H1 (cell line): Measurements from ENCODE around the gene P3H2. TPM values are rescaled to one million over a fixed set of nuclear protein-coding genes. Genes with fewer than 3 reads are reported as not detected.
A peak's percentile ranks its signal among the peaks of the same experiment; 100 is the strongest.

Experiments used
- CTCF ChIA-PET: fragments of 300-600 bp; sonication (Branson Sonifier 250); formaldehyde crosslinking; loops from one replicate; lab custom pipeline; 2021; ENCODE audit not compliant: partially characterized antibody; lab: Charles Lee
- POLR2A ChIA-PET: fragments of 300-600 bp; sonication (Branson Sonifier 250); formaldehyde crosslinking; loops from one replicate; lab custom pipeline; 2021; ENCODE audit warnings: inconsistent platforms; ENCODE audit not compliant: partially characterized antibody; lab: Charles Lee
- DNase-seq, 2 experiments: peaks; one replicate each; pipeline versions ENCODE4 v3.0.0 to v3.0.0-alpha.2; 2010 to 2022; ENCODE audit warnings: low spot score in 2 of 2, low read depth in 1 of 2, mixed read lengths in 1 of 2
- FAIRE-seq: peaks from 2 replicates; lab custom pipeline; 2011; peaks lifted over from hg19 to GRCh38; lab: Jason Lieb, UNC
- H2AFZ ChIP-seq: 2 replicates; pipeline ENCODE4 v1.8.1; 2012; ENCODE audit warnings: low read length, inconsistent platforms
- H2AK5ac ChIP-seq: 2 replicates; pipeline ENCODE4 v1.6.1; 2013; ENCODE audit warnings: low read depth, low read length
- H2BK120ac ChIP-seq: replicated peaks from 2 replicates; pipeline ENCODE3; 2013; ENCODE audit warnings: low read depth, low read length, inconsistent platforms
- H2BK12ac ChIP-seq: 2 replicates; pipeline ENCODE4 v1.6.1; 2013; ENCODE audit warnings: low read depth, low read length
- H2BK15ac ChIP-seq: 2 replicates; pipeline ENCODE4 v1.6.1; 2013; ENCODE audit warnings: low read length
- H2BK20ac ChIP-seq: 2 replicates; pipeline ENCODE4 v1.6.1; 2013; ENCODE audit warnings: low read length
- H2BK5ac ChIP-seq: 2 replicates; pipeline ENCODE4 v1.6.1; 2013; ENCODE audit warnings: low read depth, low read length
- H3K14ac ChIP-seq: 2 replicates; pipeline ENCODE4 v1.6.1; 2013; ENCODE audit warnings: inconsistent platforms; ENCODE audit not compliant: insufficient read length
- H3K18ac ChIP-seq: 2 replicates; pipeline ENCODE4 v1.6.1; 2013; ENCODE audit warnings: low read length; ENCODE audit errors: extremely low read depth
- H3K23ac ChIP-seq: 2 replicates; pipeline ENCODE4 v1.6.1; 2013; ENCODE audit warnings: inconsistent platforms; ENCODE audit not compliant: insufficient read length
- H3K23me2 ChIP-seq: 2 replicates; pipeline ENCODE4 v1.6.1; 2013; ENCODE audit warnings: low read depth, low read length
- H3K27ac ChIP-seq: 2 replicates; pipeline ENCODE4 v1.6.1; 2011; ENCODE audit warnings: low read depth, low read length, inconsistent platforms
- H3K27me3 ChIP-seq, 4 experiments: replicated peaks in 1 of 4; 1 replicate in 1 of 4; 2 replicates in 3 of 4; pipeline versions ENCODE4 v1.6.1 to v1.8.1; 2011 to 2013; ENCODE audit warnings: low read length in 3 of 4, mild to moderate bottlenecking in 3 of 4, inconsistent platforms in 2 of 4, mixed read lengths in 2 of 4, moderate library complexity in 1 of 4; ENCODE audit not compliant: control insufficient read depth in 3 of 4, insufficient read depth in 3 of 4; ENCODE audit errors: extremely low read depth in 1 of 4
- H3K36me3 ChIP-seq, 4 experiments: 2 replicates each; pipeline versions ENCODE4 v1.6.1 to v1.8.1; 2011 to 2013; ENCODE audit warnings: mild to moderate bottlenecking in 4 of 4, low read length in 3 of 4, moderate library complexity in 2 of 4, control low read depth in 1 of 4, inconsistent platforms in 1 of 4; ENCODE audit not compliant: insufficient read depth in 4 of 4, control insufficient read depth in 2 of 4
- H3K4ac ChIP-seq: replicated peaks from 2 replicates; pipeline ENCODE3; 2013; ENCODE audit warnings: low read length, low read depth, mixed read lengths, inconsistent platforms; ENCODE audit not compliant: insufficient read length
- H3K4me1 ChIP-seq, 4 experiments: replicated peaks in 1 of 4; 1 replicate in 1 of 4; 2 replicates in 3 of 4; pipeline versions ENCODE4 v1.6.1 to v1.8.1; 2011 to 2013; ENCODE audit warnings: low read length in 3 of 4, inconsistent platforms in 2 of 4, mixed read lengths in 1 of 4; ENCODE audit not compliant: insufficient read depth in 4 of 4, control insufficient read depth in 3 of 4
- H3K4me2 ChIP-seq, 2 experiments: 2 replicates each; pipeline versions ENCODE4 v1.6.1 to v1.8.1; 2011 to 2013; ENCODE audit warnings: low read depth in 2 of 2, low read length in 2 of 2, control low read depth in 1 of 2, inconsistent platforms in 1 of 2, mild to moderate bottlenecking in 1 of 2; ENCODE audit not compliant: insufficient read depth in 1 of 2
- H3K4me3 ChIP-seq, 4 experiments: fragments of 200-600, 300-600 bp in 1 of 4; sonication (generic), shearing (Covaris generic), sonication (Bioruptor Twin) in 1 of 4; 2 replicates each; pipeline versions ENCODE4 v1.5.1 to v1.8.1; 2011 to 2016; ENCODE audit warnings: low read length in 4 of 4, low read depth in 3 of 4, control low read depth in 2 of 4, inconsistent platforms in 2 of 4, mild to moderate bottlenecking in 2 of 4, mixed read lengths in 1 of 4, moderate library complexity in 1 of 4; ENCODE audit not compliant: insufficient read depth in 2 of 4; ENCODE audit errors: extremely low read depth in 1 of 4
- H3K56ac ChIP-seq: replicated peaks from 2 replicates; pipeline ENCODE3; 2013; ENCODE audit warnings: low read depth, mild to moderate bottlenecking, mixed read lengths, low read length, inconsistent platforms; ENCODE audit not compliant: insufficient read length
- H3K79me1 ChIP-seq: 2 replicates; pipeline ENCODE4 v1.6.1; 2013; ENCODE audit warnings: low read depth, low read length, control low read depth
- H3K79me2 ChIP-seq, 2 experiments: 2 replicates each; pipeline versions ENCODE4 v1.6.1 to v1.8.1; 2012 to 2013; ENCODE audit warnings: low read length in 2 of 2, mild to moderate bottlenecking in 2 of 2, inconsistent platforms in 1 of 2; ENCODE audit not compliant: insufficient read depth in 2 of 2, control insufficient read depth in 1 of 2
- H3K9ac ChIP-seq, 4 experiments: replicated peaks in 1 of 4; 1 replicate in 1 of 4; 2 replicates in 3 of 4; pipeline versions ENCODE4 v1.6.1 to v1.8.1; 2011 to 2013; ENCODE audit warnings: low read depth in 3 of 4, low read length in 3 of 4, control low read depth in 2 of 4, mild to moderate bottlenecking in 2 of 4, moderate library complexity in 2 of 4, inconsistent platforms in 1 of 4; ENCODE audit errors: extremely low read depth in 1 of 4
- H3K9me3 ChIP-seq, 2 experiments: 2 replicates each; pipeline versions ENCODE4 v1.6.1 to v1.8.1; 2012 to 2013; ENCODE audit warnings: mild to moderate bottlenecking in 2 of 2, moderate library complexity in 2 of 2, control low read depth in 1 of 2, inconsistent platforms in 1 of 2, low read depth in 1 of 2, low read length in 1 of 2, mixed read lengths in 1 of 2; ENCODE audit not compliant: insufficient read depth in 2 of 2
- H4K20me1 ChIP-seq, 2 experiments: replicated peaks in 1 of 2; 2 replicates each; pipeline versions ENCODE3 to v1.8.1; 2011 to 2013; ENCODE audit warnings: inconsistent platforms in 2 of 2, low read length in 2 of 2, mild to moderate bottlenecking in 1 of 2; ENCODE audit not compliant: insufficient read depth in 2 of 2, control insufficient read depth in 1 of 2
- H4K5ac ChIP-seq: 2 replicates; pipeline ENCODE4 v1.6.1; 2013; ENCODE audit warnings: low read length, low read depth, mixed read lengths, inconsistent platforms; ENCODE audit not compliant: insufficient read length
- H4K8ac ChIP-seq: 2 replicates; pipeline ENCODE4 v1.8.0; 2013; ENCODE audit warnings: mild to moderate bottlenecking, moderate library complexity, low read length, inconsistent platforms; ENCODE audit not compliant: insufficient read depth; ENCODE audit errors: extremely low read depth
- H4K91ac ChIP-seq: replicated peaks from 2 replicates; pipeline ENCODE3; 2013; ENCODE audit warnings: low read length, mixed read lengths, inconsistent platforms; ENCODE audit not compliant: insufficient read length
- CBX8 ChIP-seq: fragments of 300-800, 300-1000 bp; sonication (generic); IDR thresholded peaks from 2 replicates; pipeline ENCODE4 v1.7.1; 2016; ENCODE audit warnings: low read depth, low read length, borderline replicate concordance
- CEBPB ChIP-seq: IDR thresholded peaks from 2 replicates; pipeline ENCODE4 v1.6.1; 2012; ENCODE audit warnings: low read depth, low read length
- CHD1 ChIP-seq: IDR thresholded peaks from 2 replicates; pipeline ENCODE4 v1.6.1; 2012; ENCODE audit warnings: low read depth, low read length, improper control_type of control experiment
- FOSL1 ChIP-seq: IDR thresholded peaks from 2 replicates; pipeline ENCODE4 v1.6.1; 2011; ENCODE audit warnings: mild to moderate bottlenecking, low read depth, low read length, moderate library complexity; ENCODE audit not compliant: insufficient read depth
- GTF2F1 ChIP-seq: IDR thresholded peaks from 2 replicates; pipeline ENCODE4 v1.6.1; 2012; ENCODE audit warnings: low read depth, low read length, improper control_type of control experiment, borderline replicate concordance
- POU5F1 ChIP-seq: IDR thresholded peaks from 2 replicates; pipeline ENCODE4 v1.6.1; 2011; ENCODE audit warnings: low read depth, mild to moderate bottlenecking, low read length, moderate library complexity
- WGBS, 2 experiments: shearing (Covaris generic) in 1 of 2; methylation state at CpG; one replicate each; pipeline versions ENCODE4 v1.1.6 to v1.1.7; 2013 to 2015; ENCODE audit warnings: low lambda C conversion rate in 2 of 2, mixed read lengths in 2 of 2, inconsistent platforms in 1 of 2, low coverage in 1 of 2, missing lambda C conversion rate in 1 of 2; ENCODE audit not compliant: insufficient replicate concordance in 2 of 2, insufficient coverage in 1 of 2, insufficient read length in 1 of 2; ENCODE audit errors: extremely low coverage in 1 of 2, missing lambda C conversion rate in 1 of 2; 5-methylcytosine and 5-hydroxymethylcytosine counted together
- polyA plus RNA-seq, 7 experiments: library from polyadenylated mRNA; depleted of rRNA in 3 of 7; stranded (reverse) in 5 of 7; unstranded in 2 of 7; fragments of >200 nt in 5 of 7; fragments of 200-250 nt in 2 of 7; gene quantifications; 1 replicate in 5 of 7; 2 replicates in 1 of 7; 4 replicates in 1 of 7; pipeline versions ENCODE4 v1.2.1 to v1.2.3, GENCODE V29; 2011 to 2013; ENCODE audit warnings: missing spikeins in 2 of 7, mixed read lengths in 2 of 7
- total RNA-seq: library from RNA; stranded (reverse); fragmentation: NEBNext Ultra II Directional; extraction: Animal tissue kit (Norgen Biotek cat#: 25700); gene quantifications from 2 replicates; pipeline ENCODE4 v1.2.1, GENCODE V29; 2021

Gene P3H2
- total and polyA plus RNA-seq, 2 of the 8 experiments (the other 6 are each of a cell fraction or from before 2014, with no cell fraction given), result 40.5 to 60.4 TPM

DNA sequence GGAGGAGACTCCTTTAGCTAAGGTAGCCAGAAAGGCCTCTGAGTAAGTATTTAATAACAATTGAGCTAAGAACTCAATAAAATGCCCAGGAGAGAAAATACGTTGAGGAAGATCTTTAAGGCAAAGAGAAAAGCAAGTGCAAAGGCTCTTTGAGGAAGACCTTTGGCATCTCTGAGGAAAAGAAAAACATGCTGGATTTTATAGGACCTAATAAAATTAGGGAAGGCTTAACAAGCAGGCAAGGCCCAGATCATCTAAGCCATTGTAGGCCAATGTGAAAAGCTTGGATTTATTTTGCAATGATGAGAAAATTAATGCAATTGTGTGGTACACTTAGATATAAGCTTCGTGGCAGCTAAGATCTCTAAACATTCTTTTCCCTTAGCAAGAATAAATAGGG, 75.7 kb downstream of the P3H2 start:
- POLR2A ChIA-PET, result interaction anchor here (0.9 to 1.1 kb wide), 3 partner anchors 11 to 14 kb away, joined by 3 read pairs; no protein-coding TSS in a partner anchor
- CTCF ChIA-PET, result interaction anchor here (0.5 to 2.9 kb wide), 8 partner anchors 12 to 1216 kb away, joined by 3 to 9 read pairs (median 4); partner anchors contain the start of gene P3H2
- no peak for FAIRE-seq

More for the DNA sequence above, 75.7 kb downstream of the P3H2 start:
- no peaks in the 10 kb centered on the region for H3K23me2 ChIP-seq
- no peak overlapping the region for H3K9ac ChIP-seq
- H2BK12ac ChIP-seq, result no peak overlapping the region
- H3K14ac ChIP-seq, result no peak overlapping the region
- no peak overlapping the region; the same call in 1 of the 2 replicates for H2BK20ac ChIP-seq
- peaks cover 0 to 44% of the 10 kb centered on the region in 2 experiments; a peak in 2 of 4 replicates for H3K79me2 ChIP-seq
- H2BK5ac ChIP-seq, result no peak overlapping the region
- DNase-seq, result no peak
- TF ChIP-seq CBX8 (no peak), CHD1 (no peak), GTF2F1 (no peak), CEBPB (no peak), POU5F1 (no peak), FOSL1 (no peak)
- H3K9me3 ChIP-seq, result no peaks in the 10 kb centered on the region
- no peak overlapping the region for H3K4ac ChIP-seq
- no peak overlapping the region for H3K18ac ChIP-seq
- peak overlapping the region; percentile 13 for H4K5ac ChIP-seq
- no peak overlapping the region for H3K4me3 ChIP-seq
- H2AK5ac ChIP-seq, result no peak overlapping the region
- 75% methylated on average over 2 of the region's 2 CpGs; no CpG with 5 or more reads in 1 of the 2 experiments for WGBS, 2 experiments
- H3K27ac ChIP-seq, result no peak overlapping the region
- no peak overlapping the region for H4K91ac ChIP-seq
- no peaks in the 10 kb centered on the region for H3K36me3 ChIP-seq
- no peaks in the 10 kb centered on the region for H3K79me1 ChIP-seq
- H2BK15ac ChIP-seq, result no peak overlapping the region
- no peak overlapping the region for H3K23ac ChIP-seq
- H2AFZ ChIP-seq, result no peak overlapping the region
- no peak overlapping the region for H3K56ac ChIP-seq
- H3K27me3 ChIP-seq, result no peaks in the 10 kb centered on the region
- peak overlapping the region; percentile 9 for H2BK120ac ChIP-seq
- no peak overlapping the region for H3K4me2 ChIP-seq
- no peaks in the 10 kb centered on the region for H4K20me1 ChIP-seq
- peaks cover 0 to 39% (median 19%) of the 10 kb centered on the region in 4 experiments for H3K4me1 ChIP-seq
- H4K8ac ChIP-seq, result no peak overlapping the region
